A673 (cell line): Measurements from ENCODE around the gene C20orf204.

Experiments used
- CTCF ChIP-seq: fragments of 300-800, 200-600 bp; sonication (generic); conservative IDR thresholded peaks from 2 replicates; pipeline ENCODE4 v1.5.1; 2017; ENCODE audit warnings: low read depth, mild to moderate bottlenecking, antibody characterized with exemption, low read length, moderate library complexity, mixed read lengths
- EZH2 ChIP-seq: fragments of 200-600 bp; sonication (generic); IDR thresholded peaks from 2 replicates; pipeline ENCODE4 v1.6.1; 2017; ENCODE audit warnings: borderline replicate concordance, low read depth, mild to moderate bottlenecking, mixed read lengths, antibody characterized with exemption, low read length; ENCODE audit not compliant: poor library complexity, severe bottlenecking

- TF ChIP-seq CTCF (no peak), EZH2 (no peak)
These were observed 35.1 kb upstream of the C20orf204 start for GRCh38 chr20:64000906-64001305.
